CD4-positive, CD25-positive, alpha-beta regulatory T cell (primary cell): ENCODE data around the gene ITGA11. TPM values are rescaled to one million over a fixed set of nuclear protein-coding genes. Genes with fewer than 3 reads are reported as not detected.

ENCODE experiments used
- ATAC-seq, 2 donors: fragments of 150-1000 bp; cut with Tn5 transposase; one replicate each; pipeline ENCODE4 v1.10.0; 2021; ENCODE audit warnings: low read depth in 2 of 2, moderate number of reproducible peaks in 2 of 2, moderate library complexity in 1 of 2
- DNase-seq, 3 donors: peaks; one replicate each; pipeline versions ENCODE4 v3.0.0 to v3.0.0-alpha.2; 2012 to 2022; ENCODE audit warnings: mixed read lengths in 1 of 3
- H3K27ac ChIP-seq: one replicate; pipeline ENCODE4 v1.7.0; 2013; ENCODE audit warnings: mild to moderate bottlenecking, low read length; ENCODE audit not compliant: insufficient read depth, poor library complexity, severe bottlenecking
- H3K27me3 ChIP-seq: one replicate; pipeline ENCODE4 v1.7.0; 2013; ENCODE audit warnings: low read length; ENCODE audit not compliant: control insufficient read depth, insufficient read depth
- H3K36me3 ChIP-seq: one replicate; pipeline ENCODE4 v1.7.0; 2013; ENCODE audit warnings: mild to moderate bottlenecking, low read length, moderate library complexity; ENCODE audit not compliant: control insufficient read depth, insufficient read depth
- H3K4me1 ChIP-seq: 2 replicates; pipeline ENCODE4 v1.7.0; 2013; ENCODE audit warnings: mild to moderate bottlenecking, low read length; ENCODE audit not compliant: insufficient read depth, control insufficient read depth, poor library complexity, severe bottlenecking
- H3K4me3 ChIP-seq: one replicate; pipeline ENCODE4 v1.7.0; 2013; ENCODE audit warnings: low read depth, mild to moderate bottlenecking, low read length, moderate library complexity
- H3K9me3 ChIP-seq, 2 experiments: 1 replicate in 1 of 2; 2 replicates in 1 of 2; pipeline ENCODE4 v1.7.0; 2013; ENCODE audit warnings: low read length in 2 of 2, mild to moderate bottlenecking in 1 of 2, moderate library complexity in 1 of 2; ENCODE audit not compliant: control insufficient read depth in 2 of 2
- H3K27ac Mint-ChIP-seq, 3 donors: one replicate each; pipeline ENCODE4 v1.8.0; 2020 to 2022; ENCODE audit warnings: mild to moderate bottlenecking in 3 of 3, mixed read lengths in 3 of 3, moderate library complexity in 2 of 3
- H3K27me3 Mint-ChIP-seq: one replicate; pipeline ENCODE4 v1.8.0; 2022; ENCODE audit warnings: mild to moderate bottlenecking, mixed read lengths
- H3K36me3 Mint-ChIP-seq: one replicate; pipeline ENCODE4 v1.8.0; 2020; ENCODE audit warnings: mixed read lengths
- H3K4me1 Mint-ChIP-seq, 4 donors: one replicate each; pipeline ENCODE4 v1.8.0; 2020 to 2022; ENCODE audit warnings: mixed read lengths in 4 of 4, mild to moderate bottlenecking in 1 of 4
- H3K4me3 Mint-ChIP-seq, 4 donors: one replicate each; pipeline ENCODE4 v1.8.0; 2020 to 2022; ENCODE audit warnings: mild to moderate bottlenecking in 4 of 4, mixed read lengths in 4 of 4, moderate library complexity in 3 of 4
- H3K9me3 Mint-ChIP-seq, 7 donors: one replicate each; pipeline ENCODE4 v1.8.0; 2020 to 2022; ENCODE audit warnings: mixed read lengths in 7 of 7, mild to moderate bottlenecking in 3 of 7, moderate library complexity in 2 of 7
- polyA plus RNA-seq, 4 donors: library from polyadenylated mRNA; unstranded; fragments of 300-500 nt; fragmentation: Illumina TruSeq; gene quantifications; one replicate each; pipeline ENCODE4 v1.2.3, GENCODE V29; 2021
- total RNA-seq: library from RNA; stranded (reverse); gene quantifications from one replicate; pipeline ENCODE4 v1.2.3, GENCODE V29; 2022

Gene ITGA11
- total and polyA plus RNA-seq, 5 donors from 2014 or later = 0.02 to 0.05 TPM; not detected in 3

DNA sequence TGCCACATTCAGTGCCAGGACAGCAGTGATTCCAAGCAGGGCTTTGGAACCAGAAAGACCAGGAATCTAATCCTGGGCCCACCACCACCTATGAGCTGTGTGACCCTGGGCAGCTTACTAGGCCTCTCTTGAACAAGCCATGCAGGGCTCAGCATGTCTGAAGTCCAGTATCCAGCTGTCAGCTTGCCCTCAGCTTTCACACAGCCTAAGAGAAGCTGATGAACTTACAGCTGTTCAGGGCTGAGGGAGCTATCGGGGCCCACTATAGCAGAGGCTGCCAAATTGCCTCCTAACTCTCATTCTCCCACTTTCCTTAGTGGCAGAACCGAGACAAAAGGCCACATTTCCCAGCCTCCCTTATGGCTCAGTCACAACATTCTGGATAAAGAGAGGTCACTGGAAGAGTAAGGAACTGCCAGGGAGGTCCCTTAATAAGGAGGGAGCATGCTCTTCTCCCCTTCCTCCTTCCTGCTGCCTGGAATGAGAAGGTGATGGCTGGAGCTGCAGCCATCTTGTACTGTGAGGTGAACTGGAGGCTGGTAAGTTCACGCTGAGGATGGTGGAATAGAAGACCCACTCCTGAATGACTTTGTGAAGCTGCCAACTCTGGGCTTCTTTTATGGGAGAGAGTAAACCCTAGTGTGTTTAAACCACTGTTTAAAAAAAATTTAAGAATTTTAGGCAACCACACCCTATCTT, 120.0 kb downstream of the ITGA11 start:
- H3K9me3 Mint-ChIP-seq = no peaks in the 10 kb centered on the region
- no peak overlapping the region for H3K4me3 ChIP-seq
- ATAC-seq (no peak), DNase-seq (no peak)
- no peak overlapping the region for H3K27ac ChIP-seq
- H3K27me3 Mint-ChIP-seq = peaks cover under 1% of the 10 kb centered on the region
- peaks cover 3% of the 10 kb centered on the region for H3K27me3 ChIP-seq
- H3K27ac Mint-ChIP-seq = no peak overlapping the region
- no peak overlapping the region for H3K4me3 Mint-ChIP-seq
- no peaks in the 10 kb centered on the region for H3K36me3 Mint-ChIP-seq
- H3K4me1 ChIP-seq = no peaks in the 10 kb centered on the region
- no peaks in the 10 kb centered on the region for H3K9me3 ChIP-seq
- no peaks in the 10 kb centered on the region for H3K36me3 ChIP-seq
- H3K4me1 Mint-ChIP-seq = peaks cover 0 to under 1% (median 0%) of the 10 kb centered on the region in 4 donors

DNA sequence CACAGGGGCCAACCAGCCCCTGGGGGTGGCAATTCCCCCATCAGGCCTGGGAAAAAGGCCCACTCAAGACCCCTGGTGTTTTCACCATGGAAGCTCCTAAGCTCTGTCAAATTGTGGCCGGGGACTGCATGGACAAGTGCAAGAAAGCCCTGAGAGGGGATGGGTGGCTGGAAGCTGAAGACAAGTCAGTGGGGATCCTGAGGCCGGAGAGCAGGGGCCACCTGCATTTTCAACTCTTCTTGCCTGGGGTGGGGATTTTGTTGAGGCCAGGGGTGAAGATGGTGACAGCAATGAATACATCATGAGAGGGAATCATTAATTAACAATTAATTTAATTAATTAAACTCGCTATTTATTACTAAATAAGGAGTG, 120.5 kb downstream of the ITGA11 start:
- Mint-ChIP-seq H3K4me3 (no peak overlapping the region), H3K27me3 (peaks cover 4% of the 10 kb centered on the region), H3K36me3 (no peaks in the 10 kb centered on the region), H3K27ac (no peak overlapping the region), H3K9me3 (no peaks in the 10 kb centered on the region), H3K4me1 (peaks cover 0 to 6% (median 4%) of the 10 kb centered on the region in 4 donors)
- DNase-seq = no peak
- no peaks in the 10 kb centered on the region for H3K4me1 ChIP-seq
- no peak for ATAC-seq
- H3K27ac ChIP-seq = no peak overlapping the region
- H3K4me3 ChIP-seq = no peak overlapping the region
- no peaks in the 10 kb centered on the region for H3K9me3 ChIP-seq
- H3K27me3 ChIP-seq = peaks cover 3% of the 10 kb centered on the region
- no peaks in the 10 kb centered on the region for H3K36me3 ChIP-seq

DNA sequence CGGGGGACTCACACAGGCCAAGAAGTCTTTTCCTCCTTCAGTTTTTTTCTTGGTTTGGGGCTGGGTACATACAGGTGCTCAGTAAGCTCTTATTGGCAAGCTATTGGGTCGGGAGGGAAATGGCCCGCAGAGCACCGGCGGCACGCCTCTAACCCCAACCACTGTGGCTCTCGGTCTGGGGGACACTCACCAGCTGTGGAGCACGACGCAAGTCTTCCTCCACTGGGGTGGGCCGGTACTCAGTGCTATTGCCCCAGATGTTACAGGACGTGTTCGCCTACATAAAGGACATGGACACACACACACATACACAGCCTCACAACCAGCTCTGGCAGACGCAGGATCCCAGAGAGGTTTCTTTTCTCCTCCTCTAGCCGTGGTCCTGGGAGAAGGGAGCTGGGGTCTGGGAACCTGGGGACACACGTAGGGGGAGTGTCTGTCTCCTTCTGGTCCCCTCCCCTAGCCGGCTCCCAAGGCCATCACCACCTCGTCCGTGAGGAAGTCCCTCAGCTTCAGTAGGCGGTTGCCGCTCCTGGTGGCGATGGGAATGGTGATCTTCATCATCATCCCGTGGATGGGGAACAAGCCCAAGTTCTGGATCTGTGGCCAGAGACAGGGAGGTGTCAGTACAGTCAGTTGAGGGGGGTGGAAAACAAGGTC, 121.0 kb downstream of the ITGA11 start:
- peaks cover 3% of the 10 kb centered on the region for H3K27me3 ChIP-seq
- Mint-ChIP-seq H3K9me3 (no peaks in the 10 kb centered on the region), H3K4me3 (no peak overlapping the region), H3K27me3 (peaks cover 4% of the 10 kb centered on the region), H3K27ac (no peak overlapping the region), H3K4me1 (peaks cover 0 to 9% (median 5%) of the 10 kb centered on the region in 4 donors), H3K36me3 (no peaks in the 10 kb centered on the region)
- H3K36me3 ChIP-seq = no peaks in the 10 kb centered on the region
- H3K27ac ChIP-seq = no peak overlapping the region
- H3K9me3 ChIP-seq = no peaks in the 10 kb centered on the region
- DNase-seq = no peak
- no peak for ATAC-seq
- no peak overlapping the region for H3K4me3 ChIP-seq
- no peaks in the 10 kb centered on the region for H3K4me1 ChIP-seq

DNA sequence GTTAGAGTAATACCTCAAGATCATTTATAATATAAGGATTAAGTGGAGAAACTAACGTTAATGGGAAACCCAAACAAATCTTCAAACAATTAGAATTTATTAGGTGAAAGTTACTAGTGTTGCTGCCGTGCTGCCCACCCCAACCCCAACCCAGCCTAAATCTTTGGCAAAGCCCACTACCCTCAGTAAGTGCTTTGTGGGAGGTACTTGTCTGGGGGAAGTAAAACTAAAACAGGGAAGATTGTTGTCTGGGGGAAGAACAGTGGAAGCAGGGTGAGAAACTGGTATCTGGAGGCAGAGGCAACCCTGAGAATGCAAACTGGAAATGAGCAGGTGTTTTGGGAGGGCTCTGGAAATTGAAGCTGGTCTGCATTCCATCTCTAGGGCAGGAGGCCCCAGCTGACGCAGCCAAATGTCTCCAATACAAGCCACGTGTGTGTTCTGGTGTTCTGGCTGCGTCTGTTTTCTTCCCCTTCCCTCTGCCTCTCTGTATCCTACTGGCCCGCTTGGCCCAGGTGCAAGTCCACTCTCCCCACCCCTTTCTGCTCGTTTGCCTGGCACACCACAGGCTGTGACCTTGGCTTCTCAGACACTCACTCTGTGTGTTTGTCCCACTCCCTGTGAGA, 121.7 kb downstream of the ITGA11 start:
- ATAC-seq (no peak), DNase-seq (no peak)
- H3K9me3 ChIP-seq = no peaks in the 10 kb centered on the region
- H3K27me3 ChIP-seq = peaks cover 3% of the 10 kb centered on the region
- H3K4me3 ChIP-seq = no peak overlapping the region
- Mint-ChIP-seq H3K27ac (no peak overlapping the region), H3K4me1 (peaks cover 0 to 9% (median 5%) of the 10 kb centered on the region in 4 donors), H3K9me3 (no peaks in the 10 kb centered on the region), H3K4me3 (no peak overlapping the region), H3K27me3 (peaks cover 4% of the 10 kb centered on the region), H3K36me3 (no peaks in the 10 kb centered on the region)
- no peaks in the 10 kb centered on the region for H3K36me3 ChIP-seq
- H3K4me1 ChIP-seq = no peaks in the 10 kb centered on the region
- H3K27ac ChIP-seq = no peak overlapping the region

- no peaks in the 10 kb centered on the region for H3K9me3 ChIP-seq
- no peaks in the 10 kb centered on the region for H3K36me3 ChIP-seq
- no peaks in the 10 kb centered on the region for H3K4me1 ChIP-seq
- no peak overlapping the region for H3K27ac Mint-ChIP-seq
- H3K4me3 Mint-ChIP-seq = no peak overlapping the region
- H3K27ac ChIP-seq = no peak overlapping the region
- H3K36me3 Mint-ChIP-seq = no peaks in the 10 kb centered on the region
- no peak overlapping the region for H3K4me3 ChIP-seq
- no peaks in the 10 kb centered on the region for H3K9me3 Mint-ChIP-seq
- no peak for ATAC-seq
- no peak for DNase-seq
- H3K4me1 Mint-ChIP-seq = peaks cover 0 to 9% (median 5%) of the 10 kb centered on the region in 4 donors
- H3K27me3 Mint-ChIP-seq = peaks cover 4% of the 10 kb centered on the region
- H3K27me3 ChIP-seq = peaks cover 3% of the 10 kb centered on the region
These were observed 122.9 kb downstream of the ITGA11 start for GRCh38 chr15:68309024-68309423.

DNA sequence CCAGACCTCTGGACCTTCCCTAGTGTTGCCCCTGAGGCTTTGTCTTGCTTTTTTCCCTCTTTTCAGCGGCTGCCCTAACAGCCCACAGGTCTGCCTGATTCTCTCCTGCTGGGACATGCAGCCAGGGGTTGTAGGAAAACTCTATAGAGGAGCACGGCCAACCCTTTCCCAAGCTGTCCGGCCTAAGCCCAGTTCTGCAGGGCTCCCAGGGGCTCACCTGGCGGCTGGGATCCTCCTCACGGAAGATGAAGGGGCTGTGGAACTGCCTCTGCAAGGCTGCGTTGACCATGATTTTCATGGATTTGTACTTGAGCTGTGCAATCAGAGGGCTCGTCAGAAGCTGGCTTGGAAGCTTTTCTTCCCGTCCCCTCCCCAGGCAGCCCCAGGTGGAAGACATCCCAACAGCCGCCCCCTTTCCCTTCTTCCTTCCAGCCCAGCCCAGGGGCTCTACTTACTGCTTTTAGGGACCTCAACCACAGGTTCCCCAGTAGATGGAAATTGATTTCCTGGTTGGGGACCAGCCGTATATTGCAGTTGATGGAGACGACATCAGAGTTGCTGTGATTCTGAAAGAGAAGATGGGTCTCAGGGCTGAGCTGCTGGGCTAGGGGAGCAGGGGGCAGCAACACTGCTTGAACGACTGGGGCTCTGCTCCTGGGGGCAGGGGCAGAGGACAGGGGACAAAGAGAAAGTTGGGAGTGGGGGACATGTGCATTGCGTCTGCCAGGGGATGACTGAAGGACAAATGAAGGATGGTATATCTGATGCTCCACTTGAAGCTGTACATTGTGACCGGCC, 124.6 kb downstream of the ITGA11 start:
- H3K9me3 Mint-ChIP-seq = no peaks in the 10 kb centered on the region
- peaks cover 4% of the 10 kb centered on the region for H3K27me3 Mint-ChIP-seq
- no peak overlapping the region for H3K4me3 Mint-ChIP-seq
- Histone ChIP-seq H3K9me3 (no peaks in the 10 kb centered on the region), H3K27me3 (peaks cover 3% of the 10 kb centered on the region), H3K4me1 (no peaks in the 10 kb centered on the region), H3K27ac (no peak overlapping the region), H3K36me3 (no peaks in the 10 kb centered on the region), H3K4me3 (no peak overlapping the region)
- ATAC-seq (no peak), DNase-seq (no peak)
- H3K27ac Mint-ChIP-seq = no peak overlapping the region
- H3K36me3 Mint-ChIP-seq = no peaks in the 10 kb centered on the region
- peaks cover 0 to 9% (median 5%) of the 10 kb centered on the region in 4 donors for H3K4me1 Mint-ChIP-seq

- H3K4me3 ChIP-seq = no peak overlapping the region
These were observed 126.5 kb downstream of the ITGA11 start for GRCh38 chr15:68305420-68305871.

More at GRCh38 chr15:68305420-68305871, 126.5 kb downstream of the ITGA11 start:
- peaks cover 0 to 12% (median 9%) of the 10 kb centered on the region in 4 donors for H3K4me1 Mint-ChIP-seq
- H3K36me3 Mint-ChIP-seq = no peaks in the 10 kb centered on the region
- Histone ChIP-seq H3K27me3 (peaks cover 3% of the 10 kb centered on the region), H3K4me1 (no peaks in the 10 kb centered on the region), H3K27ac (no peak overlapping the region), H3K9me3 (no peaks in the 10 kb centered on the region), H3K36me3 (no peaks in the 10 kb centered on the region)
- no peak overlapping the region for H3K27ac Mint-ChIP-seq
- H3K27me3 Mint-ChIP-seq = peaks cover 4% of the 10 kb centered on the region
- no peaks in the 10 kb centered on the region for H3K9me3 Mint-ChIP-seq
- ATAC-seq (no peak), DNase-seq (no peak)
- no peak overlapping the region for H3K4me3 Mint-ChIP-seq
